Neural crest cell (in vitro differentiated cells): Measurements from ENCODE around the gene PCSK4. TPM values are rescaled to one million over a fixed set of nuclear protein-coding genes. Genes with fewer than 3 reads are reported as not detected.
"Not testable (repeated sequence)": the region's sequence is repeated elsewhere in the genome, so short reads cannot be mapped to it uniquely, and the experiment has no call there.

ENCODE experiments used
- DNase-seq: peaks from one replicate; pipeline ENCODE4 v3.0.0; 2021; ENCODE audit warnings: low read depth, mixed read lengths, low spot score
- H3K27ac Mint-ChIP-seq: one replicate; pipeline ENCODE4 v1.8.0; 2021; ENCODE audit warnings: mild to moderate bottlenecking, mixed read lengths; ENCODE audit not compliant: unreplicated experiment
- H3K27me3 Mint-ChIP-seq: 2 replicates; pipeline ENCODE4 v1.8.0; 2021; ENCODE audit warnings: low read depth, mild to moderate bottlenecking, mixed read lengths
- H3K36me3 Mint-ChIP-seq: 2 replicates; pipeline ENCODE4 v1.8.0; 2021; ENCODE audit warnings: low read depth, mild to moderate bottlenecking, mixed read lengths
- H3K4me1 Mint-ChIP-seq: 2 replicates; pipeline ENCODE4 v1.8.0; 2021; ENCODE audit warnings: mixed read lengths
- H3K4me3 Mint-ChIP-seq: one replicate; pipeline ENCODE4 v1.8.0; 2021; ENCODE audit warnings: mild to moderate bottlenecking, mixed read lengths
- H3K9me3 Mint-ChIP-seq: 2 replicates; pipeline ENCODE4 v1.8.0; 2021; ENCODE audit warnings: mixed read lengths
- total RNA-seq: library from RNA; stranded (reverse); gene quantifications from 2 replicates; pipeline ENCODE4 v1.2.1, GENCODE V29; 2021
- TF ChIP-seq, protein P1 (sequence below): fragments of 200-600 bp; sonication (generic); conservative IDR thresholded peaks from 2 replicates; pipeline ENCODE4 v1.5.0; 2021; ENCODE audit warnings: antibody characterized with exemption, mild to moderate bottlenecking

Gene PCSK4
- total RNA-seq, 1 donor from 2014 or later, result 11.7 TPM

GRCh38 chr19:1482361-1483130, 7.6 kb downstream of the PCSK4 start:
- H3K9me3 Mint-ChIP-seq, result no peaks in the 10 kb centered on the region
- no peak overlapping the region for H3K27ac Mint-ChIP-seq
- H3K27me3 Mint-ChIP-seq, result no peaks in the 10 kb centered on the region
- no peak overlapping the region for H3K4me3 Mint-ChIP-seq
- no peaks in the 10 kb centered on the region for H3K36me3 Mint-ChIP-seq
- H3K4me1 Mint-ChIP-seq, result peaks cover 7% of the 10 kb centered on the region
- TF ChIP-seq, protein P1, sequence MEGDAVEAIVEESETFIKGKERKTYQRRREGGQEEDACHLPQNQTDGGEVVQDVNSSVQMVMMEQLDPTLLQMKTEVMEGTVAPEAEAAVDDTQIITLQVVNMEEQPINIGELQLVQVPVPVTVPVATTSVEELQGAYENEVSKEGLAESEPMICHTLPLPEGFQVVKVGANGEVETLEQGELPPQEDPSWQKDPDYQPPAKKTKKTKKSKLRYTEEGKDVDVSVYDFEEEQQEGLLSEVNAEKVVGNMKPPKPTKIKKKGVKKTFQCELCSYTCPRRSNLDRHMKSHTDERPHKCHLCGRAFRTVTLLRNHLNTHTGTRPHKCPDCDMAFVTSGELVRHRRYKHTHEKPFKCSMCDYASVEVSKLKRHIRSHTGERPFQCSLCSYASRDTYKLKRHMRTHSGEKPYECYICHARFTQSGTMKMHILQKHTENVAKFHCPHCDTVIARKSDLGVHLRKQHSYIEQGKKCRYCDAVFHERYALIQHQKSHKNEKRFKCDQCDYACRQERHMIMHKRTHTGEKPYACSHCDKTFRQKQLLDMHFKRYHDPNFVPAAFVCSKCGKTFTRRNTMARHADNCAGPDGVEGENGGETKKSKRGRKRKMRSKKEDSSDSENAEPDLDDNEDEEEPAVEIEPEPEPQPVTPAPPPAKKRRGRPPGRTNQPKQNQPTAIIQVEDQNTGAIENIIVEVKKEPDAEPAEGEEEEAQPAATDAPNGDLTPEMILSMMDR, result no peak
- no peak for DNase-seq

DNA sequence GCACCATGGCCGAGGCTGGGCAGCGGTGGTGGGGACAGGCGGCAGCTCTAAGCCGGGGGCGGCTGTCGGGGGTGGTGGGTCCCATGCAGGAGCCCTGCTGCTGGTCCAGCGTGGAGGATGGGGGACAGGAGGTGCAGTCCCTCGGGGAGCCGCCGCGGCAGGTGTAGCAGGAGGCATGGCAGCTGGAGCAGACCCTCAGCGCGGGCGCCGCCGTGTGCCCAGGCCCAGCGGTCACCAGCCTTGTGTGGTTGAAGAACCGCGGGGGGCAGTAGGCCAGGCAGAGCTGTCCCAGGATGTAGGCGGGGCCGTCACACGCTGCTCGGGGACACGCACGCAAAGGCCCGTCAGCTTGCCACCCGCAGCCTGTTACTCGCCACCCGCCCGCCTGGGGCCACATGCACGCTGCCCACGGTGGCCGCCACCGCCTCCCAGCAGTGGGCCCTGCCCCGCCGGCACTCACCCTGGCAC, 8.2 kb downstream of the PCSK4 start:
- Mint-ChIP-seq H3K27me3 (no peaks in the 10 kb centered on the region), H3K4me3 (no peak overlapping the region), H3K9me3 (no peaks in the 10 kb centered on the region), H3K4me1 (peaks cover 9% of the 10 kb centered on the region), H3K36me3 (no peaks in the 10 kb centered on the region), H3K27ac (no peak overlapping the region)
- TF ChIP-seq, protein P1, result no peak
- no peak for DNase-seq

DNA sequence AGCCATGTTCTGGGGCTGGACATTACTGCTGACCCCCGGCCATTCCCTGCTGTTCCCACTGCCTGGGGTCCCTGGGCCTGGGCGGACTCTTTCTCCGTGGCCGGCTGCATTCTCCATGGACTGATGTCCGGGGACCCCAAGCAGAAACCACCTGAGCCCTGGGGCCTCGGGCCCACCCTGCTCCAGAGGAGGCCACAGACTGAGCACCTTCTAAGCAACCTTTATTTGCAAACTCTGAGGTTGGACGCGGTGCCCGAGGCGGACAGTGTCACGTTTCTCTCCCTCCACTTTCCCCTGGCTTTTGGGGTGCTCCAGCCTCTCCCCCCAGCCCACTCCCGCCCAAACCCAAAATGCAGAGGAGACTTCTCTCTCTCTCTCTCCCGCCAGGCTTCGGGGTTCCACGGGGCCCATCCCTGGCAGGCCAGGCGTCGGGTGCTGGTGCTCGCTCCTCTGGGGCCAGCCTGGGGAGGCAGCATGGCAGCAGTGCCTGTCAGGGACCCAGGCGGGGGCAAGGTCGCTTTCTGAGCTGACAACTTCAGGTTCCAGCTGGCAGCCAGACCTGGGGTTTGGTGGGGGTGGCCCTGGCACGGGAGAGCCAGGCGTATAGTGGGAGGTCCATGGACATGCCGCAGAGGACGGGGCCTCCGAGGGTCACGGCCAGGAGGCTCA, 8.8 kb downstream of the PCSK4 start:
- Mint-ChIP-seq H3K27ac (no peak overlapping the region), H3K9me3 (no peaks in the 10 kb centered on the region), H3K36me3 (no peaks in the 10 kb centered on the region), H3K27me3 (no peaks in the 10 kb centered on the region), H3K4me1 (peaks cover 9% of the 10 kb centered on the region), H3K4me3 (peak overlapping the region; percentile 59)
- TF ChIP-seq, protein P1, result no peak
- no peak for DNase-seq

- Mint-ChIP-seq H3K36me3 (no peaks in the 10 kb centered on the region), H3K4me3 (peak within 1 kb of the TSS; percentile 95), H3K9me3 (no peaks in the 10 kb centered on the region), H3K27me3 (peaks cover 1% of the 10 kb centered on the region), H3K27ac (peak within 1 kb of the TSS; percentile 96), H3K4me1 (peaks cover 9% of the 10 kb centered on the region)
- TF ChIP-seq, protein P1, result no peak
- DNase-seq, result peak; percentile 82
These were observed 11.0 kb downstream of the PCSK4 start, which contains the start of gene C19orf25 for GRCh38 chr19:1478934-1479707. TSS of gene C19orf25 (minus strand) at chr19:1479215. CDS start at chr19:1478903, 312 bp downstream.

GRCh38 chr19:1477056-1477455, 13.1 kb downstream of the PCSK4 start:
- peak overlapping the region; percentile 74 for H3K4me3 Mint-ChIP-seq
- peaks cover 15% of the 10 kb centered on the region for H3K4me1 Mint-ChIP-seq

More at GRCh38 chr19:1477056-1477455, 13.1 kb downstream of the PCSK4 start:
- not testable (repeated sequence) for H3K9me3 Mint-ChIP-seq, H3K27ac Mint-ChIP-seq, DNase-seq, H3K36me3 Mint-ChIP-seq
- peaks cover 17% of the 10 kb centered on the region for H3K27me3 Mint-ChIP-seq
